GM13977 (cell line): ENCODE results near the gene AGAP1.

Experiments used
- DNase-seq: peaks from one replicate; pipeline ENCODE4 v3.0.0; 2012; ENCODE audit warnings: low spot score
- CTCF ChIP-seq: IDR thresholded peaks from 2 replicates; pipeline ENCODE4 v1.5.1; 2012; ENCODE audit warnings: mild to moderate bottlenecking, control low read depth; ENCODE audit not compliant: insufficient read depth; ENCODE audit errors: extremely low read depth, missing control alignments
- in situ Hi-C: fragments of 300-500 bp; cut with MboI; formaldehyde crosslinking; loops from one replicate; pipeline ENCODE4 v1.12.0; 2022; ENCODE audit warnings: low sequenced_read_pairs, low pct_unique_long_range_greater_than_20kb, mixed read lengths, inconsistent platforms; ENCODE audit not compliant: unreplicated experiment

Gene AGAP1

GRCh38 chr2:236123716-236124115 is 629.9 kb downstream of the AGAP1 start:
- no peak for DNase-seq
- in situ Hi-C loops: no loop called here
- no peak for TF ChIP-seq CTCF

- in situ Hi-C loops: no loop called here
- no peak for TF ChIP-seq CTCF
- no peak for DNase-seq
Observed at GRCh38 chr2:236124182-236124893, 630.5 kb downstream of the AGAP1 start.

- TF ChIP-seq CTCF: no peak
- DNase-seq: no peak
- in situ Hi-C loops: no loop called here
Observed at GRCh38 chr2:236125541-236125940, 631.7 kb downstream of the AGAP1 start.

- no peak for TF ChIP-seq CTCF
- in situ Hi-C loops: no loop called here
- DNase-seq: no peak
Observed at GRCh38 chr2:236127010-236127409, 633.2 kb downstream of the AGAP1 start.

GRCh38 chr2:236128321-236128720 is 634.5 kb downstream of the AGAP1 start:
- DNase-seq: no peak
- in situ Hi-C loops: no loop called here
- no peak for TF ChIP-seq CTCF

GRCh38 chr2:236129935-236130334 is 636.1 kb downstream of the AGAP1 start:
- DNase-seq: no peak
- in situ Hi-C loops: no loop called here
- TF ChIP-seq CTCF: no peak
